ENCODE data around the gene IL16. TPM values are rescaled to one million over a fixed set of nuclear protein-coding genes. Genes with fewer than 3 reads are reported as not detected.

The IL16 gene
- polyA plus RNA-seq, 1 donor (not counting 4 experiments of a cell fraction or from before 2014, with no cell fraction given): not detected

GRCh38 chr15:81185631-81186295, 10.9 kb upstream of the IL16 start:
- DNase-seq (ENCODE audit: low read depth, low spot score) (no peak), FAIRE-seq (no peak)
- Histone ChIP-seq H3K4me3 (ENCODE audit: control insufficient read depth in 2 of 3, extremely low read depth in 1 of 3, insufficient read depth in 2 of 3, low read depth in 1 of 3, low read length in 3 of 3) (no peak overlapping the region), H4K20me1 (ENCODE audit: control insufficient read depth, extremely low read depth, insufficient read depth, low read length) (no peaks in the 10 kb centered on the region), H3K79me2 (ENCODE audit: control insufficient read depth, insufficient read depth, low read length) (no peaks in the 10 kb centered on the region), H3K9ac (ENCODE audit: control insufficient read depth, extremely low read depth, insufficient read depth, low read length) (no peak overlapping the region), H3K27ac (ENCODE audit: control insufficient read depth, insufficient read depth, low read length) (no peak overlapping the region), H3K36me3 (ENCODE audit: control insufficient read depth in 2 of 2, extremely low read depth in 1 of 2, insufficient read depth in 2 of 2, low read length in 2 of 2) (no peaks in the 10 kb centered on the region), H2AFZ (ENCODE audit: control insufficient read depth, low read length) (no peak overlapping the region), H3K9me3 (ENCODE audit: control insufficient read depth, low read depth, low read length) (no peaks in the 10 kb centered on the region), H3K9me1 (ENCODE audit: control insufficient read depth, extremely low read depth, insufficient read depth, low read length) (no peaks in the 10 kb centered on the region), H3K4me2 (ENCODE audit: control insufficient read depth, extremely low read depth, insufficient read depth, low read depth, low read length) (no peak overlapping the region), H3K27me3 (ENCODE audit: control insufficient read depth, extremely low read depth, insufficient read depth, low read length) (peaks cover 6% of the 10 kb centered on the region), H3K4me1 (ENCODE audit: control insufficient read depth, extremely low read depth, insufficient read depth, low read length) (no peaks in the 10 kb centered on the region)
- dilution Hi-C loops (cut with MboI; ENCODE audit: extremely low pct_ligation_motif_present, low sequenced_read_pairs): no loop called here
- TF ChIP-seq EZH2 (IDR thresholded peaks at IDR 0.05; ENCODE audit: low read length) (no peak), CTCF (optimal IDR thresholded peaks at IDR 0.05 in 1 of 3, IDR thresholded peaks at IDR 0.05 in 1 of 3, conservative IDR thresholded peaks at IDR 0.05 in 1 of 3; ENCODE audit: extremely low read depth in 1 of 3, insufficient read depth in 2 of 3, low read length in 3 of 3) (no peak)

DNA sequence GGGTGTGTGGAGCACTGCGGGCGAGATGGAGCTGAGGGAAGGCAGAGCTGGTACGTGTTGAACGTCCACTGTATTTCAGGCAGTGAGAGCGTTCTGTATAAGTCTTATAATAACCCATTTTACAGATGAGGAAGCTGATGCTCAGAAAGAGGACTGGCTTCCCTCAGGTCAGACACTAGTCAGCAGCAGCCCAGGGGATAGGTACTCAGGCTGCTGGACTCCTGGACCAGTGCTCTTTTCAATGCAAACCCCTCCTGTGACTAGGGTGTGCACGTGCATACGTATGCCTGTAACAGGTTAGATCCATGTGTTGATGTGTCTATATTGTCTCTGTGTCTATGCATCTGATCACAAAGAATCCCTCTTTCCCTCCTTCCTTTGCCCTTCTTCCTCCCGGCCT, 8.3 kb upstream of the IL16 start:
- Histone ChIP-seq H4K20me1 (ENCODE audit: control insufficient read depth, extremely low read depth, insufficient read depth, low read length) (no peaks in the 10 kb centered on the region), H3K4me2 (ENCODE audit: control insufficient read depth, extremely low read depth, insufficient read depth, low read depth, low read length) (no peak overlapping the region), H3K36me3 (ENCODE audit: control insufficient read depth in 2 of 2, extremely low read depth in 1 of 2, insufficient read depth in 2 of 2, low read length in 2 of 2) (no peaks in the 10 kb centered on the region), H3K9me3 (ENCODE audit: control insufficient read depth, low read depth, low read length) (no peaks in the 10 kb centered on the region), H3K27ac (ENCODE audit: control insufficient read depth, insufficient read depth, low read length) (no peak overlapping the region), H3K4me3 (ENCODE audit: control insufficient read depth in 2 of 3, extremely low read depth in 1 of 3, insufficient read depth in 2 of 3, low read depth in 1 of 3, low read length in 3 of 3) (no peak overlapping the region), H3K27me3 (ENCODE audit: control insufficient read depth, extremely low read depth, insufficient read depth, low read length) (no peaks in the 10 kb centered on the region), H2AFZ (ENCODE audit: control insufficient read depth, low read length) (no peak overlapping the region), H3K79me2 (ENCODE audit: control insufficient read depth, insufficient read depth, low read length) (no peaks in the 10 kb centered on the region), H3K9me1 (ENCODE audit: control insufficient read depth, extremely low read depth, insufficient read depth, low read length) (no peaks in the 10 kb centered on the region), H3K9ac (ENCODE audit: control insufficient read depth, extremely low read depth, insufficient read depth, low read length) (no peak overlapping the region), H3K4me1 (ENCODE audit: control insufficient read depth, extremely low read depth, insufficient read depth, low read length) (no peaks in the 10 kb centered on the region)
- FAIRE-seq (no peak), DNase-seq (ENCODE audit: low read depth, low spot score) (no peak)
- no peak for TF ChIP-seq EZH2 (IDR thresholded peaks at IDR 0.05; ENCODE audit: low read length)
- no peak for TF ChIP-seq CTCF (optimal IDR thresholded peaks at IDR 0.05 in 1 of 3, IDR thresholded peaks at IDR 0.05 in 1 of 3, conservative IDR thresholded peaks at IDR 0.05 in 1 of 3; ENCODE audit: extremely low read depth in 1 of 3, insufficient read depth in 2 of 3, low read length in 3 of 3)
- dilution Hi-C loops (cut with MboI; ENCODE audit: extremely low pct_ligation_motif_present, low sequenced_read_pairs): no loop called here

Measured in keratinocyte (primary cell).